ENCODE measurements around the gene MRGPRX2.

MRGPRX2 gene

GRCh38 chr11:19055905-19056304 lies 4.6 kb downstream of the MRGPRX2 start:
- TF ChIP-seq CTCF (IDR thresholded peaks at IDR 0.05; ENCODE audit: low read depth, low read length): no peak
- no peak overlapping the region for H3K4me3 ChIP-seq (ENCODE audit: low read depth, low read length)

- no peak for TF ChIP-seq CTCF (IDR thresholded peaks at IDR 0.05; ENCODE audit: low read depth, low read length)
- H3K4me3 ChIP-seq (ENCODE audit: low read depth, low read length): no peak overlapping the region
These were observed 5.5 kb downstream of the MRGPRX2 start for GRCh38 chr11:19055016-19055415.

GRCh38 chr11:19053909-19054308 lies 6.6 kb downstream of the MRGPRX2 start:
- no peak for TF ChIP-seq CTCF (IDR thresholded peaks at IDR 0.05; ENCODE audit: low read depth, low read length)
- no peak overlapping the region for H3K4me3 ChIP-seq (ENCODE audit: low read depth, low read length)

- H3K4me3 ChIP-seq (ENCODE audit: low read depth, low read length): no peak overlapping the region
- no peak for TF ChIP-seq CTCF (IDR thresholded peaks at IDR 0.05; ENCODE audit: low read depth, low read length)
These were observed 10.2 kb downstream of the MRGPRX2 start for GRCh38 chr11:19050281-19050680.

GRCh38 chr11:19049351-19049750 lies 11.2 kb downstream of the MRGPRX2 start:
- H3K4me3 ChIP-seq (ENCODE audit: low read depth, low read length): no peak overlapping the region
- no peak for TF ChIP-seq CTCF (IDR thresholded peaks at IDR 0.05; ENCODE audit: low read depth, low read length)

- no peak for TF ChIP-seq CTCF (IDR thresholded peaks at IDR 0.05; ENCODE audit: low read depth, low read length)
- no peak overlapping the region for H3K4me3 ChIP-seq (ENCODE audit: low read depth, low read length)
These were observed 20.5 kb downstream of the MRGPRX2 start for GRCh38 chr11:19040051-19040450.

GRCh38 chr11:19039409-19039808 lies 21.1 kb downstream of the MRGPRX2 start:
- no peak for TF ChIP-seq CTCF (IDR thresholded peaks at IDR 0.05; ENCODE audit: low read depth, low read length)
- no peak overlapping the region for H3K4me3 ChIP-seq (ENCODE audit: low read depth, low read length)
